Measurements from ENCODE around the gene CTXND1. TPM values are rescaled to one million over a fixed set of nuclear protein-coding genes. Genes with fewer than 3 reads are reported as not detected.

The CTXND1 gene
- total RNA-seq, 1 donor from 2014 or later, result not detected

GRCh38 chr15:80241508-80241907 is 10.5 kb downstream of the CTXND1 start:
- Mint-ChIP-seq H3K4me3 (ENCODE audit: unreplicated experiment) (no peak overlapping the region), H3K27me3 (ENCODE audit: low read depth) (peaks cover 36% of the 10 kb centered on the region), H3K4me1 (ENCODE audit: low read depth) (no peaks in the 10 kb centered on the region), H3K36me3 (ENCODE audit: low read depth) (no peaks in the 10 kb centered on the region), H3K27ac (ENCODE audit: unreplicated experiment) (no peak overlapping the region), H3K9me3 (ENCODE audit: low read depth) (no peaks in the 10 kb centered on the region)
- TF ChIP-seq CTCF (IDR thresholded peaks at IDR 0.05), result no peak
- no peak for DNase-seq (ENCODE audit: low spot score)

GRCh38 chr15:80240276-80240675 is 11.7 kb downstream of the CTXND1 start:
- H3K4me3 Mint-ChIP-seq (ENCODE audit: unreplicated experiment), result no peak overlapping the region
- peaks cover 33% of the 10 kb centered on the region for H3K27me3 Mint-ChIP-seq (ENCODE audit: low read depth)
- H3K36me3 Mint-ChIP-seq (ENCODE audit: low read depth), result no peaks in the 10 kb centered on the region
- DNase-seq (ENCODE audit: low spot score), result no peak
- H3K9me3 Mint-ChIP-seq (ENCODE audit: low read depth), result no peaks in the 10 kb centered on the region
- no peak overlapping the region for H3K27ac Mint-ChIP-seq (ENCODE audit: unreplicated experiment)
- TF ChIP-seq CTCF (IDR thresholded peaks at IDR 0.05), result no peak
- no peaks in the 10 kb centered on the region for H3K4me1 Mint-ChIP-seq (ENCODE audit: low read depth)

- DNase-seq (ENCODE audit: low spot score), result no peak
Observed at GRCh38 chr15:80234883-80235282, 17.1 kb downstream of the CTXND1 start.

GRCh38 chr15:80233581-80233980 is 18.4 kb downstream of the CTXND1 start:
- DNase-seq (ENCODE audit: low spot score), result no peak
- TF ChIP-seq CTCF (IDR thresholded peaks at IDR 0.05), result no peak

More at GRCh38 chr15:80234883-80235282, 17.1 kb downstream of the CTXND1 start:
- peak; percentile 65 for TF ChIP-seq CTCF (IDR thresholded peaks at IDR 0.05)
- Mint-ChIP-seq H3K4me3 (ENCODE audit: unreplicated experiment) (no peak overlapping the region), H3K4me1 (ENCODE audit: low read depth) (no peaks in the 10 kb centered on the region), H3K27me3 (ENCODE audit: low read depth) (peaks cover 37% of the 10 kb centered on the region), H3K27ac (ENCODE audit: unreplicated experiment) (no peak overlapping the region), H3K36me3 (ENCODE audit: low read depth) (peaks cover 2% of the 10 kb centered on the region), H3K9me3 (ENCODE audit: low read depth) (no peaks in the 10 kb centered on the region)

GRCh38 chr15:80231371-80231770 is 20.6 kb downstream of the CTXND1 start:
- H3K36me3 Mint-ChIP-seq (ENCODE audit: low read depth), result peaks cover 2% of the 10 kb centered on the region

More at GRCh38 chr15:80233581-80233980, 18.4 kb downstream of the CTXND1 start:
- peaks cover 3% of the 10 kb centered on the region for H3K4me1 Mint-ChIP-seq (ENCODE audit: low read depth)
- H3K36me3 Mint-ChIP-seq (ENCODE audit: low read depth), result peaks cover 2% of the 10 kb centered on the region
- peaks cover 43% of the 10 kb centered on the region for H3K27me3 Mint-ChIP-seq (ENCODE audit: low read depth)
- H3K27ac Mint-ChIP-seq (ENCODE audit: unreplicated experiment), result no peak overlapping the region
- H3K4me3 Mint-ChIP-seq (ENCODE audit: unreplicated experiment), result no peak overlapping the region
- no peaks in the 10 kb centered on the region for H3K9me3 Mint-ChIP-seq (ENCODE audit: low read depth)

More at GRCh38 chr15:80231371-80231770, 20.6 kb downstream of the CTXND1 start:
- Mint-ChIP-seq H3K4me1 (ENCODE audit: low read depth) (peaks cover 3% of the 10 kb centered on the region), H3K9me3 (ENCODE audit: low read depth) (no peaks in the 10 kb centered on the region), H3K4me3 (ENCODE audit: unreplicated experiment) (no peak overlapping the region), H3K27me3 (ENCODE audit: low read depth) (peaks cover 61% of the 10 kb centered on the region), H3K27ac (ENCODE audit: unreplicated experiment) (no peak overlapping the region)
- no peak for TF ChIP-seq CTCF (IDR thresholded peaks at IDR 0.05)
- DNase-seq (ENCODE audit: low spot score), result no peak
